ENCODE results near the gene GATA2.

Gene GATA2

GRCh38 chr3:128486681-128487537, 6.1 kb downstream of the GATA2 start:
- TF ChIP-seq REST (IDR thresholded peaks at IDR 0.05; ENCODE audit: low read depth) (no peak), YY1 (IDR thresholded peaks at IDR 0.05; ENCODE audit: low read depth) (no peak), EGR1 (IDR thresholded peaks at IDR 0.05) (no peak), TAF1 (IDR thresholded peaks at IDR 0.05; ENCODE audit: low read depth) (no peak), TCF12 (IDR thresholded peaks at IDR 0.05; ENCODE audit: low read depth) (no peak)

DNA sequence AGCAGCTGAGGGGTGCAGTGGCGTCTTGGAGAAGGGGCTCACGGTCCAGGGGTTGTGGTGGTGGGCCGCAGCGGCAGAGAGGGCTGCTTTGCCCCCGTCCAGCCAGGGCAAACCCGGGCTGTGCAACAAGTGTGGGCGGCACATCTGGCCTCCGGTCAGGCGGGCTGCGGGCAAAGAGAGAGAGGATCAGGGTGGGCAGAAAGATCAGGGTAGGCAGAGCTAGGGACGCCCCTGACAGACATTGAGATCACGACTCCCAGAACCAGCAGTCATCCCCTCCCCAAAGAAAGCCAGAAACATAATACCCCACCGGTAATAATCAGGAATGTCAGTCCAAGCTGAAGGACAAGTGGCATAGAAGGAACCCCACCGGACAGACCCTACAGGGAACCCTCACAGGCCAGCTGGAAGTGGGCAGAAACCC, 6.8 kb downstream of the GATA2 start:
- TF ChIP-seq CREB1 (IDR thresholded peaks at IDR 0.05; ENCODE audit: low read depth) (no peak), EGR1 (IDR thresholded peaks at IDR 0.05) (no peak)

DNA sequence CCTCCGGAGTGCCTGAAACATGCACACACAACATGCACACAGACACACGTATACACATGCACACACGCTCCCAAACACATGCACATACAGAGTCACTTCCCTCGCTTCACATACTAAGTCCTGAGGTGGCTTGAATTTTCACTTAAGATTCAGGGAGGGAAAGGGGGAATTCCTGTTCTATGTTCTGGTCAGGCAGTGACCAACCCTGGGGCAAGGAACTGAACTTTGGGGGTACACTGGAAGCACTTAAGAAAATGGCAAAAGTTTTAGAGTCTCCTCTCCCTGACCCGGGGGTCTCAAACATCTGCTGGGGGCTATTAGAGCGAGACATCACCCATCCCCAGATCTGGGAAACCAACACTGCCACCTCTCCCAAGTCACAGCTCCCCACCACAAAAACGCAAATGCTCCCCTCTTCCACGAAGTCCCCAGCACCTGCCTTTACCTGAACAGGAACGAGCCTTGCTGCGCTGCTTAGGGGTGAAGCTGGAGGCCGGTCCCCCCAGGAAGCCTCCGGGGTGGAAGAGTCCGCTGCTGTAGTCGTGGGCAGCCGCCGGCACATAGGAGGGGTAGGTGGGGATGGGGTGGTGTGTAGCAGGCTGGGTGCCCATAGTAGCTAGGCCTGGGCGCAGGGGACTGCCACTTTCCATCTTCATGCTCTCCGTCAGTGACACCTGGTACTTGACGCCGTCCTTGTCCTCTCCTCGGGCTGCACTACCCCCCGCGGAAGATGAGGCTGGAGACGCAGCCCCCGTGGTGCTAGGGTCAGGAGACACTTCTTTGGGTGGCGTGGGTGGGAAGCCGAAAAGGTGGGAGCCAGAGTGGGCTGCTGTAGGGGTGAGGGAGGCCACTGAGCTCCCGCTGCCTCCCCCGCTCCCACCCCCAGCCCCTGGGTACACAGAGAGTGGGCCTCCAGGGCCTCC, 7.5 kb downstream of the GATA2 start:
- TF ChIP-seq NFIC (IDR thresholded peaks at IDR 0.05) (no peak), EP300 (IDR thresholded peaks at IDR 0.05; ENCODE audit: borderline replicate concordance) (no peak), CREB1 (IDR thresholded peaks at IDR 0.05; ENCODE audit: low read depth) (no peak), ZBTB7A (IDR thresholded peaks at IDR 0.05; ENCODE audit: low read depth) (no peak), TEAD4 (IDR thresholded peaks at IDR 0.05) (no peak), CEBPB (IDR thresholded peaks at IDR 0.05) (no peak), REST (IDR thresholded peaks at IDR 0.05; ENCODE audit: low read depth) (no peak), FOXM1 (IDR thresholded peaks at IDR 0.05; ENCODE audit: borderline replicate concordance, low read depth) (no peak), RAD21 (IDR thresholded peaks at IDR 0.05; ENCODE audit: low read depth) (no peak), USF1 (IDR thresholded peaks at IDR 0.05) (no peak), MAX (IDR thresholded peaks at IDR 0.05) (no peak), EGR1 (IDR thresholded peaks at IDR 0.05) (no peak), TAF1 (IDR thresholded peaks at IDR 0.05; ENCODE audit: low read depth) (no peak), TCF12 (IDR thresholded peaks at IDR 0.05; ENCODE audit: low read depth) (no peak), YY1 (IDR thresholded peaks at IDR 0.05; ENCODE audit: low read depth) (no peak)

GRCh38 chr3:128484404-128485281, 8.4 kb downstream of the GATA2 start:
- no peak for TF ChIP-seq CREB1 (IDR thresholded peaks at IDR 0.05; ENCODE audit: low read depth)
- no peak for TF ChIP-seq TCF12 (IDR thresholded peaks at IDR 0.05; ENCODE audit: low read depth)

- TF ChIP-seq RAD21 (IDR thresholded peaks at IDR 0.05; ENCODE audit: low read depth) (no peak), EGR1 (IDR thresholded peaks at IDR 0.05) (no peak), NFIC (IDR thresholded peaks at IDR 0.05) (no peak), TAF1 (IDR thresholded peaks at IDR 0.05; ENCODE audit: low read depth) (no peak), MAX (IDR thresholded peaks at IDR 0.05) (no peak), FOXM1 (IDR thresholded peaks at IDR 0.05; ENCODE audit: borderline replicate concordance, low read depth) (no peak), EP300 (IDR thresholded peaks at IDR 0.05; ENCODE audit: borderline replicate concordance) (no peak), YY1 (IDR thresholded peaks at IDR 0.05; ENCODE audit: low read depth) (no peak), CEBPB (IDR thresholded peaks at IDR 0.05) (no peak), REST (IDR thresholded peaks at IDR 0.05; ENCODE audit: low read depth) (no peak), TCF12 (IDR thresholded peaks at IDR 0.05; ENCODE audit: low read depth) (no peak), USF1 (IDR thresholded peaks at IDR 0.05) (no peak), ZBTB7A (IDR thresholded peaks at IDR 0.05; ENCODE audit: low read depth) (no peak), TEAD4 (IDR thresholded peaks at IDR 0.05) (no peak), CREB1 (IDR thresholded peaks at IDR 0.05; ENCODE audit: low read depth) (no peak)
Observed at GRCh38 chr3:128483657-128484403, 9.2 kb downstream of the GATA2 start.
